Naive thymus-derived CD4-positive, alpha-beta T cell (primary cell): ENCODE measurements around the gene GTPBP4. TPM values are rescaled to one million over a fixed set of nuclear protein-coding genes. Genes with fewer than 3 reads are reported as not detected.

ENCODE experiments used
- ATAC-seq: fragments of 150-1000 bp; cut with Tn5 transposase; 2 replicates; pipeline ENCODE4 v1.10.0; 2021; ENCODE audit warnings: mild to moderate bottlenecking, moderate library complexity
- CTCF ChIA-PET: fragments of 350-600 bp; sonication (Branson Sonifier 250); formaldehyde crosslinking; loops from one replicate; lab custom pipeline; 2021; ENCODE audit warnings: antibody characterized with exemption; lab: Charles Lee
- POLR2A ChIA-PET: fragments of 350-600 bp; sonication (Branson Sonifier 250); formaldehyde crosslinking; loops from one replicate; lab custom pipeline; 2021; ENCODE audit warnings: antibody characterized with exemption, inconsistent platforms; lab: Charles Lee
- DNase-seq, 9 donors: peaks; one replicate each; pipeline versions ENCODE4 v3.0.0 to v3.0.0-alpha.2; 2020 to 2022; ENCODE audit warnings: mixed read lengths in 1 of 9
- H3K27ac ChIP-seq: one replicate; pipeline ENCODE4 v1.7.0; 2013; ENCODE audit warnings: mild to moderate bottlenecking, low read depth, low read length, moderate library complexity
- H3K27me3 ChIP-seq, 2 donors: one replicate each; pipeline ENCODE4 v1.7.0; 2013; ENCODE audit warnings: low read length in 2 of 2, mild to moderate bottlenecking in 2 of 2, moderate library complexity in 2 of 2; ENCODE audit not compliant: control insufficient read depth in 2 of 2, insufficient read depth in 2 of 2
- H3K36me3 ChIP-seq, 3 experiments: 1 replicate in 2 of 3; 2 replicates in 1 of 3; pipeline ENCODE4 v1.7.0; 2013; ENCODE audit warnings: low read length in 3 of 3, mild to moderate bottlenecking in 3 of 3, moderate library complexity in 1 of 3; ENCODE audit not compliant: insufficient read depth in 3 of 3, control insufficient read depth in 2 of 3
- H3K4me1 ChIP-seq, 2 donors: one replicate each; pipeline ENCODE4 v1.7.0; 2013; ENCODE audit warnings: low read length in 2 of 2, mild to moderate bottlenecking in 2 of 2, moderate library complexity in 1 of 2; ENCODE audit not compliant: control insufficient read depth in 2 of 2, insufficient read depth in 2 of 2
- H3K4me3 ChIP-seq: 2 replicates; pipeline ENCODE4 v1.7.0; 2013; ENCODE audit warnings: mild to moderate bottlenecking, low read length
- H3K9me3 ChIP-seq, 3 experiments: 1 replicate in 2 of 3; 2 replicates in 1 of 3; pipeline ENCODE4 v1.7.0; 2013; ENCODE audit warnings: low read length in 3 of 3; ENCODE audit not compliant: control insufficient read depth in 2 of 3
- H3K27ac Mint-ChIP-seq, 9 donors: one replicate each; pipeline ENCODE4 v1.8.0; 2020 to 2022; ENCODE audit warnings: mixed read lengths in 9 of 9, mild to moderate bottlenecking in 8 of 9, moderate library complexity in 5 of 9, inconsistent platforms in 2 of 9
- H3K27me3 Mint-ChIP-seq, 5 donors: one replicate each; pipeline ENCODE4 v1.8.0; 2021 to 2022; ENCODE audit warnings: mixed read lengths in 5 of 5, mild to moderate bottlenecking in 1 of 5
- H3K36me3 Mint-ChIP-seq, 5 donors: one replicate each; pipeline ENCODE4 v1.8.0; 2020 to 2022; ENCODE audit warnings: mixed read lengths in 5 of 5, mild to moderate bottlenecking in 3 of 5, inconsistent platforms in 1 of 5
- H3K4me1 Mint-ChIP-seq, 7 donors: one replicate each; pipeline ENCODE4 v1.8.0; 2020 to 2022; ENCODE audit warnings: mixed read lengths in 7 of 7, mild to moderate bottlenecking in 3 of 7, inconsistent platforms in 1 of 7
- H3K4me3 Mint-ChIP-seq, 10 donors: one replicate each; pipeline ENCODE4 v1.8.0; 2020 to 2022; ENCODE audit warnings: mild to moderate bottlenecking in 10 of 10, mixed read lengths in 10 of 10, moderate library complexity in 6 of 10, inconsistent platforms in 2 of 10
- H3K9me3 Mint-ChIP-seq, 11 donors: one replicate each; pipeline ENCODE4 v1.8.0; 2020 to 2022; ENCODE audit warnings: mixed read lengths in 11 of 11, mild to moderate bottlenecking in 4 of 11, inconsistent platforms in 1 of 11, moderate library complexity in 1 of 11
- intact Hi-C, 2 donors: fragments of 100-400 bp; cut with micrococcal nuclease; formaldehyde crosslinking; loops; one replicate each; pipeline ENCODE4 v1.15.1; 2023
- polyA plus RNA-seq, 2 donors: library from polyadenylated mRNA; unstranded; fragments of 300-500 nt; fragmentation: Illumina TruSeq; gene quantifications; one replicate each; pipeline ENCODE4 v1.2.3, GENCODE V29; 2021
- total RNA-seq, 6 experiments: library from RNA in 5 of 6; stranded (reverse) in 5 of 6; gene quantifications; 1 replicate in 5 of 6; 2 replicates in 1 of 6; pipeline ENCODE4 v1.2.3 and lab custom pipeline; 2021 to 2026

GTPBP4 gene
- total and polyA plus RNA-seq, 7 experiments from 2014 or later = 17.4 to 81.8 (median 42.2) TPM

DNA sequence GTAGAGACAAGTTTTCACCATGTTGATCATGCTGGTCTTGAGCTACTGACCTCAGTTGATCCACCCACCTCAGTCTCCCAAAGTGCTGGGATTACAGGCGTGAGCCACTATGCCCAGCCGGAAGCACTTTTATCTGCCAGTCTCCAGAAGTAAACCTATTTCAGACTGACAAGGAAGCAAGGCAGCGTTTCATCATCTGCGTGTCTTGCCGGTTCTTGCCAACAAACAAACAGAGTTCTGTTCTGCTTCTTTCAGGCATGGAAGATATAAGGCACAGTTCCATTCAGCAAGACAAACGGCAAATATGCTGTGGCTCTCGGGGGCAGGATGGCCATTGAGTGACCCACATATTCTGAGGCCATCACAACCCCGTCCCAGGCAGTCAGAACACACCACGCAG, 41.2 kb upstream of the GTPBP4 start:
- CTCF ChIA-PET = no interaction called here
- H3K27me3 ChIP-seq = no peaks in the 10 kb centered on the region

DNA sequence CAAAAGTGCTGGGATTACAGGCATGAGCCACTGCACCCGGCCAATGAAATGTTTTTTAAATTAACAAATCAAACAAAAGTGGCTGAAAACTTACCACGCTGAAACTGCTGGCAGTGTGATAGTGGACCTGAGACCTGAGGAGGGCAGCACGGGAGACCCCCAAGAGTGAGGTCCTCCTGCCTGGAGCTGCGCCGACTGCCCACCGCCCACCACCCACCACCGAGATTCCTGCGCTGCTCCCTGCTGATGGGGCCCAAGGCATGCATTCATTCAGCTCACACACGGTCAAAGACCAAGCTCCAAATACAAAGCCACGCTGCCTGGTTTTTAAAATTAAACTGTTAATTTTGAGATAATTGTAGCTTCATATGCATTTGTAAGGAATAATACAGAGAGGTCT, 40.4 kb upstream of the GTPBP4 start:
- DNase-seq (no peak), ATAC-seq (no peak)
- Mint-ChIP-seq H3K4me3 (no peak overlapping the region), H3K27me3 (peaks cover 0 to 7% (median 0%) of the 10 kb centered on the region in 5 donors), H3K4me1 (peaks cover 0 to 10% (median 5%) of the 10 kb centered on the region in 7 donors), H3K27ac (no peak overlapping the region), H3K36me3 (no peaks in the 10 kb centered on the region), H3K9me3 (no peaks in the 10 kb centered on the region)
- ChIA-PET CTCF (no interaction called here), POLR2A (no interaction called here)
- intact Hi-C loops = no loop called here
- no peaks in the 10 kb centered on the region for H3K27me3 ChIP-seq
- peaks cover 0 to 8% of the 10 kb centered on the region in 2 donors for H3K4me1 ChIP-seq
- no peaks in the 10 kb centered on the region for H3K36me3 ChIP-seq
- H3K4me3 ChIP-seq = no peak overlapping the region
- H3K27ac ChIP-seq = no peak overlapping the region
- no peaks in the 10 kb centered on the region for H3K9me3 ChIP-seq

More for the DNA sequence above, 41.2 kb upstream of the GTPBP4 start:
- Histone ChIP-seq H3K4me3 (no peak overlapping the region), H3K36me3 (no peaks in the 10 kb centered on the region), H3K9me3 (no peaks in the 10 kb centered on the region), H3K4me1 (peaks cover 0 to 8% of the 10 kb centered on the region in 2 donors), H3K27ac (no peak overlapping the region)
- intact Hi-C loops = no loop called here
- Mint-ChIP-seq H3K27ac (no peak overlapping the region), H3K36me3 (no peaks in the 10 kb centered on the region), H3K4me1 (peaks cover 0 to 11% (median 10%) of the 10 kb centered on the region in 7 donors), H3K9me3 (no peaks in the 10 kb centered on the region), H3K27me3 (peaks cover 0 to 7% (median 0%) of the 10 kb centered on the region in 5 donors), H3K4me3 (no peak overlapping the region)
- ATAC-seq = no peak
- POLR2A ChIA-PET = no interaction called here
- no peak for DNase-seq

DNA sequence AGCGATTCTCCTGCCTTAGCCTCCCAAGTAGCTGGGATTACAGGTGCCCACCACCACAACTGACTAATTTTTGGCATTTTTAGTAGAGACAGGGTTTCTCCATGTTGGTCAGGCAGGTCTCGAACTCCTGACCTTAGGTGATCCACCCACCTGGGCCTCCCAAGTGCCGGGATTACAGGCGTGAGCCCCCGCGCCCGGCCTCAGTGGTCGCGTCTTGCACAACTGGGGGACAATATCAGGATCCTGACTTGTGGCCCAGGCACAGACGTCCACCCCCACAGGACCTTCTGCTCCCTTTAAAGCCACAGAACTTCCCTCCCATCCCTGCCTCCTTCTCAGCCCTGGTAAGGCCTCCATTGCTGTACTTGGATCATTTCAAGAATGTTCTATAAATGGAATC, 39.9 kb upstream of the GTPBP4 start:
- no peaks in the 10 kb centered on the region for H3K36me3 ChIP-seq
- H3K9me3 ChIP-seq = no peaks in the 10 kb centered on the region
- ChIA-PET POLR2A (no interaction called here), CTCF (no interaction called here)
- DNase-seq (no peak), ATAC-seq (no peak)
- H3K4me3 Mint-ChIP-seq = no peak overlapping the region
- no peaks in the 10 kb centered on the region for H3K9me3 Mint-ChIP-seq
- intact Hi-C loops = no loop called here
- H3K4me1 Mint-ChIP-seq = peaks cover 0 to 10% (median 5%) of the 10 kb centered on the region in 7 donors
- H3K27me3 ChIP-seq = no peaks in the 10 kb centered on the region
- no peak overlapping the region for H3K4me3 ChIP-seq
- H3K27ac ChIP-seq = no peak overlapping the region
- peaks cover 0 to 8% of the 10 kb centered on the region in 2 donors for H3K4me1 ChIP-seq
- no peak overlapping the region for H3K27ac Mint-ChIP-seq
- H3K36me3 Mint-ChIP-seq = no peaks in the 10 kb centered on the region
- H3K27me3 Mint-ChIP-seq = peaks cover 0 to 7% (median 0%) of the 10 kb centered on the region in 5 donors

DNA sequence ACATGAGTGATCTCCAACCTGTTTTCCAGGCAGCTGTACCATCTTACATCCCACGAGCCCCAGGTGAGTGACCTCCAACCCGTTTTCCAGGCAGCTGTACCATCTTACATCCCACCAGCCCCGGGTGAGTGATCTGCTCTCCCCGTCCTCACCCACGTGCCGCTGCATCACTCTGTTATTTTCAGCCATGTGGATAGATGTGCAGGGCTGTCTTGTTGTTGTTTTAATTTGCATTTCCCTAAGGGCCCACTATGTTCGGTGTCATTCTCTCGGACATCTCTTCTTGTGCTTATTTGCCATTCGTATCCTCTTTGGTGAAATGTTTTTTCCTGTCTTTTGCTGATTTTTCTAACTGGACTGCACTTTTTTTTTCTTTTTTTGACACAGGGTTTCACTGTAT, 38.8 kb upstream of the GTPBP4 start:
- peaks cover 0 to 3% of the 10 kb centered on the region in 2 donors for H3K4me1 ChIP-seq
- no peak overlapping the region for H3K4me3 ChIP-seq
- no peak overlapping the region for H3K27ac Mint-ChIP-seq
- peaks cover 0 to 10% (median 4%) of the 10 kb centered on the region in 5 donors for H3K27me3 Mint-ChIP-seq
- H3K36me3 ChIP-seq = no peaks in the 10 kb centered on the region
- no peaks in the 10 kb centered on the region for H3K36me3 Mint-ChIP-seq
- H3K27ac ChIP-seq = no peak overlapping the region
- POLR2A ChIA-PET = no interaction called here
- no peak overlapping the region for H3K4me3 Mint-ChIP-seq
- DNase-seq (no peak), ATAC-seq (no peak)
- no peaks in the 10 kb centered on the region for H3K9me3 Mint-ChIP-seq
- H3K9me3 ChIP-seq = no peaks in the 10 kb centered on the region
- H3K4me1 Mint-ChIP-seq = peaks cover 0 to 4% (median 3%) of the 10 kb centered on the region in 7 donors
- CTCF ChIA-PET = no interaction called here
- no peaks in the 10 kb centered on the region for H3K27me3 ChIP-seq
- intact Hi-C loops = no loop called here

DNA sequence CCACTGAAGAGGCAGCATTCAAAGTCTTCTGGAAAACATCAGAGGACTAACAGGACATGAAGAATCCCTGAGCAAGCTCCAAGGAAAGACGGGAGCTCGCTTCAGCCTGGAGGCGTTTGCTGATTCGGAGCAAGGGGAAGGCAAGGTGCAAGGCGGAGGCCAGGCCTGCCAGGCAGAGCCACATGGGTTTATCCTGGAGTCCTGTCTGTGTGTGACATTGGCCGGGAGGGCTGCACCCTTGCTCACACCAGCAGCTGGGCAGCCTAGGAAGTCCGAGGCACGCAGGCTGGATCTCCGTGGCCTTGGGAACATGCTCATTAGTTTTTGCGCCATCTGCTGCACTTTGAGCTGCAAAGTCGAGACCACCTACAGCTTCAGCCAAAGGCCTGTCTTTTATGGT, 34.4 kb upstream of the GTPBP4 start:
- no peaks in the 10 kb centered on the region for H3K9me3 Mint-ChIP-seq
- Histone ChIP-seq H3K27me3 (no peaks in the 10 kb centered on the region), H3K36me3 (no peaks in the 10 kb centered on the region), H3K27ac (no peak overlapping the region), H3K4me1 (no peaks in the 10 kb centered on the region), H3K4me3 (no peak overlapping the region), H3K9me3 (no peaks in the 10 kb centered on the region)
- ChIA-PET POLR2A (no interaction called here), CTCF (no interaction called here)
- no peak overlapping the region for H3K4me3 Mint-ChIP-seq
- ATAC-seq = no peak
- H3K36me3 Mint-ChIP-seq = no peaks in the 10 kb centered on the region
- H3K4me1 Mint-ChIP-seq = peaks cover 0 to 2% (median 0%) of the 10 kb centered on the region in 7 donors
- no peak overlapping the region for H3K27ac Mint-ChIP-seq
- intact Hi-C loops = no loop called here
- H3K27me3 Mint-ChIP-seq = peaks cover 0 to 10% (median 4%) of the 10 kb centered on the region in 5 donors
- DNase-seq = no peak

DNA sequence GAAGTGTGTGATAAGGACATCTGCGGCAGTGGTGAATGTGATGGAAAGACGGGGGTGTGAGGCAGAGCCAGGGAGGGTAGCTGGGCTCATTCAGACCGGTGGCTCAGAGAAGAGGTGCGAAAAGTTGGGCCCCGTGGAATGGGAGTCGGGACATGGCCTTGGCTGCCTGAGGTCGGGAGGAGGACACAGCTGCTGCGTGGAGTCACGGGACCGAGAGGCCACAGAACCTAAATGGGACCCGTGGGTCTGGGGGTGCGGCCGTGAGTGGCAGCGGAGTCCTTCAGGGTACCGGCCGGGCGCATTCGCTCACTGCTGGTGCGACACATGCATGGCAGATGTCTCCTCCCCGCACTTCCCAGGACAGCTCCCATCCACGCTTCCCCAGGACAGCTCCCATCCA, 33.8 kb upstream of the GTPBP4 start:
- Histone ChIP-seq H3K27ac (no peak overlapping the region), H3K4me3 (no peak overlapping the region), H3K27me3 (no peaks in the 10 kb centered on the region), H3K9me3 (no peaks in the 10 kb centered on the region), H3K36me3 (no peaks in the 10 kb centered on the region), H3K4me1 (no peaks in the 10 kb centered on the region)
- ATAC-seq (no peak), DNase-seq (no peak)
- intact Hi-C loops = no loop called here
- Mint-ChIP-seq H3K4me3 (no peak overlapping the region), H3K27ac (no peak overlapping the region), H3K4me1 (peaks cover 0 to 2% (median 0%) of the 10 kb centered on the region in 7 donors), H3K9me3 (no peaks in the 10 kb centered on the region), H3K36me3 (no peaks in the 10 kb centered on the region), H3K27me3 (peaks cover 0 to 10% (median 4%) of the 10 kb centered on the region in 5 donors)
- ChIA-PET CTCF (no interaction called here), POLR2A (no interaction called here)

DNA sequence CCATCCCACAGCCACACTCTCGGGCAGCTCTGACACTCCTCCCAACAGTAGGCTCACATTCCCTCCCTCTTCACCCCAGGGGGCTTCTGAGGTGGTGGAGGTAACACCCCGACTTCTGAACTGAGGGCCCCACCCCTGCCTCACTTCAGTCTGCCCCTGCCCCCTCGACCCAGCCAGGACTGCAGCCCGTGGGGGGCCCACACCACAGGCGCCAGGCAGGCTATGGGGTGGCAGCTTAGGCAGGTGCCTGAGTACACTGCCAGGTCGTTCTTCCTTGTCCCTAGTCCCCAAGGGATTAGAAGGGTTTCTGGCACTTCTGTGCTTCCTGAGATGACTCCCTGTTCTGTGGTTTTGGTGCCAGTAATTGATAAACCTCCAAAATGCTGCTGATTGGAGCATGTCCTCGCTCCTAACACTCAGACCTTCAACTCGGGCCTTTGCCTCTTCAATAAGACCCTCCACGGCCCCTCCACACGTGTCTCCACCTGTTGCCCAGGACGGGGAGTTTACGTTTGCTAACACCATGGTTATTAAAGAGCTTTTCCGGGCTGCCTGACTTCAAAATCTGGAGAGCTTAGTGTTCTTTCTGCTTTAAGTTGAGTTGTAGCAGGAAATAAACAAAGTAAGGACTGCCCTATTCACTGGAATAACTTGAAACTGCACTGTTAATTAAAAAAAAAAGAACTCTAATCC, 33.0 kb upstream of the GTPBP4 start:
- DNase-seq = no peak
- ATAC-seq = no peak
- no peaks in the 10 kb centered on the region for H3K9me3 Mint-ChIP-seq
- H3K36me3 Mint-ChIP-seq = no peaks in the 10 kb centered on the region
- Histone ChIP-seq H3K36me3 (no peaks in the 10 kb centered on the region), H3K4me3 (no peak overlapping the region), H3K4me1 (no peaks in the 10 kb centered on the region), H3K9me3 (no peaks in the 10 kb centered on the region), H3K27me3 (no peaks in the 10 kb centered on the region), H3K27ac (no peak overlapping the region)
- no peak overlapping the region for H3K27ac Mint-ChIP-seq
- H3K4me1 Mint-ChIP-seq = peaks cover 0 to 3% (median 0%) of the 10 kb centered on the region in 7 donors
- H3K4me3 Mint-ChIP-seq = no peak overlapping the region
- POLR2A ChIA-PET = no interaction called here
- intact Hi-C loops = no loop called here
- CTCF ChIA-PET = no interaction called here
- H3K27me3 Mint-ChIP-seq = peaks cover 0 to 8% (median 5%) of the 10 kb centered on the region in 5 donors
